Measurements from ENCODE around the gene BOC. TPM values are rescaled to one million over a fixed set of nuclear protein-coding genes. Genes with fewer than 3 reads are reported as not detected.

BOC gene
- total RNA-seq, 2 donors from 2014 or later = not detected

DNA sequence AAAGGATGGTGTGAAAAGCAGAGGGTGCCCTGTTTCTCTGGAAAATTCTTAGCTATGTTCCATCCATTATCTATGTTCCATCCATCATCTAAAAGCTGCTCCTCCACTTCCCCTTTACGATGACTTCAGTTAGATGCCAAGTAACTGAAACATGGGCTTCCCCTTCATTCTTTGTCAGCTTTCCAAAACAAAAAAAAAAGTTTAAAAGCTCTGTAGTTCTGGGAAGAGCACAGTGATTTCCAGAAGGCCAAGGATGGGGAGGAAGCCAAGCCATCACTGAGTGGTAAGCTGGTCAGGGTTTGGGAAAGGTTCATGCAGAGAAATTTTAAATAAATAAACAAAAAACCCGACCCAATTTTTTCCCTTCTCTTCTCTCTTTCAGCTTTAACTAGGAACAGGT, 118.4 kb downstream of the BOC start:
- Mint-ChIP-seq H3K4me3 (no peak overlapping the region), H3K36me3 (ENCODE audit: low read depth) (peaks cover 3% of the 10 kb centered on the region)
- ATAC-seq = no peak

DNA sequence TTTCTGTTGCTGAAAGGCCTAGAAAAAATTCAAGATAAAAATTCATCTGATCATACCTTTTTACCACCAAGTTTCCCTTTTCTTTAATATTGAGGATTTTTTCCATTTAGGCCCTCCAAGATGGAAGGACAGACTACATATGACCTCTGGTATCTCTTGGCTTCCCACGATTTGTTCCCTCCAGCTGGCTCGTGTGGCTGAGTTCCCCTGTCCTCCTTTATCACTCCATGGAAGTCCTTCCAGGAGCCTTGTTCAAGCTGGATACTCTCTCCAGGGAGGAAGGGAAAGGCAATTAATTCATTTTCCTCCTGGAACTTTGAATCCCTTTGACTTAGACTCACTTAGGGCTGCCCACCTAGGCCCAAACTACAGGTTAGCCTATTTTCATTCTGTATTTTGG, 119.4 kb downstream of the BOC start:
- Mint-ChIP-seq H3K36me3 (ENCODE audit: low read depth) (peaks cover 3% of the 10 kb centered on the region), H3K4me1 (no peaks in the 10 kb centered on the region), H3K27me3 (no peaks in the 10 kb centered on the region), H3K4me3 (no peak overlapping the region), H3K27ac (no peak overlapping the region)
- DNase-seq = no peak
- no peak for ATAC-seq
- no peaks in the 10 kb centered on the region for H3K9me3 ChIP-seq (ENCODE audit: control insufficient read depth, low read length, poor library complexity, severe bottlenecking)

More for the DNA sequence above, 118.4 kb downstream of the BOC start:
- Mint-ChIP-seq H3K4me1 (no peaks in the 10 kb centered on the region), H3K27me3 (no peaks in the 10 kb centered on the region), H3K27ac (no peak overlapping the region)
- no peaks in the 10 kb centered on the region for H3K9me3 ChIP-seq (ENCODE audit: control insufficient read depth, low read length, poor library complexity, severe bottlenecking)
- DNase-seq = no peak

DNA sequence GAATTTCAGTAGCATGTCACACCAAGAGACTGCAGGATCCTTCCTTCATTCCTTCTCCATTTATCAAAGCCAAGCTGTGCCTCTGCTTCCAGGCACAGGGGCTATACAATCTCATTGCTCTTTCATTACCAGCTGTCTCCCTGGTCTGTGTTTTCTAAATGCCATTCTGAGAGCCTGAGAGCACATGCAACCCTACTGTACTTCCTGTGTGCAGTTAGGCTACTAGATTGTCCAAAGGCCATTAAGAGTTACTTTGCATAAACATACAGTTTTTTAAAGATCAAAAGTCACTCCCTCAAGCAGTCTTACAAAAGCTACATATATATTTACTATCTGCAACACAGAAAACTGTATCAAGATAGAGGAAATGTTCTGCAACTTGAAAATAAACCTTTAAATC, 119.8 kb downstream of the BOC start:
- Mint-ChIP-seq H3K36me3 (ENCODE audit: low read depth) (no peaks in the 10 kb centered on the region), H3K4me3 (no peak overlapping the region), H3K27ac (no peak overlapping the region), H3K27me3 (no peaks in the 10 kb centered on the region), H3K4me1 (no peaks in the 10 kb centered on the region)
- ATAC-seq (no peak), DNase-seq (no peak)
- no peaks in the 10 kb centered on the region for H3K9me3 ChIP-seq (ENCODE audit: control insufficient read depth, low read length, poor library complexity, severe bottlenecking)

Other genes starting within 250 kb of the BOC start
- gene CD200R1, start 236.5 kb upstream of the BOC start, total RNA-seq = 10 to 100 TPM in 1 of 2 donors, 1 to 10 TPM in 1; 7.1 to 12.8 TPM
- 10 to 100 TPM; 16.7 to 20.4 TPM for gene GTPBP8, start 220.6 kb upstream of the BOC start, total RNA-seq
- 1 to 10 TPM; 7.5 to 8.6 TPM for gene CFAP44, start 229.9 kb downstream of the BOC start, total RNA-seq